NCI-H187 (cell line): ENCODE measurements around the gene GJB4.
"Not testable (repeated sequence)": the region's sequence is repeated elsewhere in the genome, so short reads cannot be mapped to it uniquely, and the experiment has no call there.

Experiments
- DNase-seq, 2 experiments: peaks; one replicate each; lab custom pipeline; 2025; lab: John Stamatoyannopoulos, UW

GJB4 gene

GRCh38 chr1:34800214-34800613 is 40.7 kb downstream of the GJB4 start:
- DNase-seq = no peak

GRCh38 chr1:34803770-34804169 is 44.2 kb downstream of the GJB4 start:
- DNase-seq = no peak

GRCh38 chr1:34806396-34806795 is 46.9 kb downstream of the GJB4 start:
- DNase-seq = no peak

GRCh38 chr1:34808051-34808810 is 48.7 kb downstream of the GJB4 start:
- no peak for DNase-seq

- not testable (repeated sequence) for DNase-seq
Observed at GRCh38 chr1:34810781-34811180, 51.2 kb downstream of the GJB4 start.
